ENCODE measurements around the gene UBE2F.
"Not testable (repeated sequence)": the region's sequence is repeated elsewhere in the genome, so short reads cannot be mapped to it uniquely, and the experiment has no call there.

DNA sequence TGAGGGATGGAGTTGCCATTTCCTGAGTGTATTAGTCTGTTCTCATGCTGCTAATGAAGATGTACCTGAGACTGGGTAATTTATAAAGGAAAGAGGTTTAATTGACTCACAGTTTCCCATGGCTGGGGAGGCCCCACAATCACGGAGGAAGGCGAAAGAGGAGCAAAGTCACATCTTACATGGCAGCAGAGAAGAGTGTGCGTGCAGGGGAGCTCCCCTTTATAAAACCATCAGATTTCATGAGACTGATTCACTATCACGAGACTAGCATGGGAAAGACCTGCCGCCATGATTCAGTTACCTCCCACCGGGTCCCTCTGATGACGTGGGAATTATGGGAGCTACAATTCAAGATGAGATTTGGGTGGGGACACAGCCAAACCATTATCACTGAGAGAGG, 99.9 kb downstream of the UBE2F start:
- TF ChIP-seq, protein P1, sequence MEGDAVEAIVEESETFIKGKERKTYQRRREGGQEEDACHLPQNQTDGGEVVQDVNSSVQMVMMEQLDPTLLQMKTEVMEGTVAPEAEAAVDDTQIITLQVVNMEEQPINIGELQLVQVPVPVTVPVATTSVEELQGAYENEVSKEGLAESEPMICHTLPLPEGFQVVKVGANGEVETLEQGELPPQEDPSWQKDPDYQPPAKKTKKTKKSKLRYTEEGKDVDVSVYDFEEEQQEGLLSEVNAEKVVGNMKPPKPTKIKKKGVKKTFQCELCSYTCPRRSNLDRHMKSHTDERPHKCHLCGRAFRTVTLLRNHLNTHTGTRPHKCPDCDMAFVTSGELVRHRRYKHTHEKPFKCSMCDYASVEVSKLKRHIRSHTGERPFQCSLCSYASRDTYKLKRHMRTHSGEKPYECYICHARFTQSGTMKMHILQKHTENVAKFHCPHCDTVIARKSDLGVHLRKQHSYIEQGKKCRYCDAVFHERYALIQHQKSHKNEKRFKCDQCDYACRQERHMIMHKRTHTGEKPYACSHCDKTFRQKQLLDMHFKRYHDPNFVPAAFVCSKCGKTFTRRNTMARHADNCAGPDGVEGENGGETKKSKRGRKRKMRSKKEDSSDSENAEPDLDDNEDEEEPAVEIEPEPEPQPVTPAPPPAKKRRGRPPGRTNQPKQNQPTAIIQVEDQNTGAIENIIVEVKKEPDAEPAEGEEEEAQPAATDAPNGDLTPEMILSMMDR (conservative IDR thresholded peaks at IDR 0.05; ENCODE audit: low read depth, low read length) = not testable (repeated sequence)
- TF ChIP-seq RFX5 (IDR thresholded peaks at IDR 0.05; ENCODE audit: low read depth, low read length) = not testable (repeated sequence)
